ENCODE measurements around the gene LDLRAD4.

The LDLRAD4 gene

DNA sequence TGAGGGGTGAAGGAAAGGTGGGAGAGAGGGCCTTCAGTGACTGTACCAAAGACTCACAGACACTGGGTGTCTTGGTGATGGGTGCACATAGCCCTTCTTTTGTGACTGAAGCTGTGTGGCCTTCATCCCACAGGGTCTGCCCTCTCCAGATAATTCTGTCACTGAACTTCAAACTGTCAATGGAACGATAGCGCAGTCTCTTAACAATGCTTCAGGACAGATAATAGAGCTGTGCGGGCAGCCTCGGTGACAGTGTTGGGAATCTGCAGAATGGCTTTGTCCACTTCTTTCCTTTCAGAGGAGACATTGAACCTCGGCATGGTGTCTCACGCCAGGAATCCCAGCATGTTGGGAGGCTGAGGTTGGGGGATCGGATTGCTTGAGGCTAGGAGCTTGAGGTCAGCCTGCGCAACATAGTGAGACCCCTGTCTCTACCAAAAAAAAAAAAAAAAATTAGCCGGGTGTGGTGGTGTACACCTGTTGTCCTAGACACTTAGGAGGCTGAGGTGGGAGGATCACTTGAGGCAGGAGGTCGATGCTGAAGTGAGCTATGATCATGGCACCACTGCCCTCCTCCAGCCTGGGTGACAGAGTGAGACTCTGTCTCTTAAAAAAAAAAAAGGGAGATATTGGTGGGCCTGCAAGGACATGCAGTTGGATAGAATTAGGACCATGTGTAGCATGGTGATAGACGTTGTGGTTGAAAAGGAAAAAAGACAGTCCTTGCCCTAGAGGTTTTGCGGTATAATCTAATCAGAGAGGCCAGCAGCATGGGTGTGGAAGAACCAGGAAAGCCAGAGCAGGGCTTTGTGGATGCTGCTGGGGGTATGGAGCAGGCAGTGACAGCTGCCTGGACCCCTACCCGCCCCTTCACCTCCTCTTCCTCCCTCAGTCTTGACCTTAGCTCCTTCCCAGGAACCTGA, 91.4 kb downstream of the LDLRAD4 start:
- H3K9me3 ChIP-seq (ENCODE audit: low read depth, low read length): no peaks in the 10 kb centered on the region
- no peaks in the 10 kb centered on the region for H3K36me3 ChIP-seq (ENCODE audit: insufficient read depth, low read length)
- no peak overlapping the region for H3K9ac ChIP-seq (ENCODE audit: insufficient read length)
- H3K4me3 ChIP-seq: no peak overlapping the region
- TF ChIP-seq EZH2 (IDR thresholded peaks at IDR 0.05): no peak
- no peak overlapping the region for H3K27ac ChIP-seq
- no peak for DNase-seq (ENCODE audit: low read depth, low spot score)

DNA sequence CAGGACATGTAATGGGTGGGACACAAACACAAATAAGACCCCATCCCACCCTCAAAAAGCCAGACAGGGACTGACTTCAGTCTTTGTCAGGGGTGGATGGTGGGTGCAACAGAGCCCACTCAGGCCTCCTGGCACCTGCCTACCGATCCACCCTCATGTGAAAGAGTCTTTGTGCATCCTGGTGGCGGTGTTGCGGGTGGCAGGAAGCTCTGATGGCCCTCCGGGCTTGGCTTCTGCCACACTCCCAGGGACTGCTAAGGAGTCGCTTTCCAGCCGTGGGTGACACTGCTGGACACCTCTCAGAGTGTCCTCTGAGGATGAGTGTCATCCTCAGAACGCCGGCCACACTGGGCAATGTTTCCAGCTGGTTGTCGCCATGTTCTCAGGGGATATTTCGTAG, 92.6 kb downstream of the LDLRAD4 start:
- Histone ChIP-seq H3K4me3 (no peak overlapping the region), H3K27ac (no peak overlapping the region), H3K36me3 (ENCODE audit: insufficient read depth, low read length) (no peaks in the 10 kb centered on the region), H3K9ac (ENCODE audit: insufficient read length) (no peak overlapping the region), H3K9me3 (ENCODE audit: low read depth, low read length) (no peaks in the 10 kb centered on the region)
- TF ChIP-seq POLR2AphosphoS5 (IDR thresholded peaks at IDR 0.05; ENCODE audit: borderline replicate concordance, low read depth, low read length): no peak
- TF ChIP-seq FOXP2 (optimal IDR thresholded peaks at IDR 0.05; ENCODE audit: control extremely low read depth, extremely low read length, insufficient read depth): no peak
- TF ChIP-seq EZH2 (IDR thresholded peaks at IDR 0.05): no peak
- DNase-seq (ENCODE audit: low read depth, low spot score): no peak

DNA sequence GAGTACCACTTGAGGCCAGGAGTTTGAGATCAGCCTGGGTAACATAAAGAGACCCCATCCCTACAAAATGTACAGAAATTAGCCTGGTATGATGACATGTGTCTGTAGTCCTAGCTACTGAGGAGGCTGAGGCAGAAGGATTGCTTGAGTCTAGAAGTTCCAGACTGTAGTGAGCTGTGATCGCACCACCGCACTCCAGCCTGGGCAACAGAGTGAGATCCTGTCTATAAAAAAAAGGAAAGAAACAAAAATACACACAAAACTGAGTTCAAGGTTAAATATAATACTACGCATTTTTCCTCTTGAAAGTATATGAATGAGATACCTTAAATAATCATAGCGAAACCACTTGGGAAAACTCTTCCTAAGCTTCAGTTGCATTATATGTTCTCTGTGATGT, 94.0 kb downstream of the LDLRAD4 start:
- H3K36me3 ChIP-seq (ENCODE audit: insufficient read depth, low read length): no peaks in the 10 kb centered on the region
- no peak overlapping the region for H3K4me3 ChIP-seq
- no peak for DNase-seq (ENCODE audit: low read depth, low spot score)
- no peak overlapping the region for H3K27ac ChIP-seq
- TF ChIP-seq POLR2AphosphoS5 (IDR thresholded peaks at IDR 0.05; ENCODE audit: borderline replicate concordance, low read depth, low read length): no peak
- no peak for TF ChIP-seq FOXP2 (optimal IDR thresholded peaks at IDR 0.05; ENCODE audit: control extremely low read depth, extremely low read length, insufficient read depth)
- TF ChIP-seq EZH2 (IDR thresholded peaks at IDR 0.05): no peak
- no peak overlapping the region for H3K9ac ChIP-seq (ENCODE audit: insufficient read length)
- H3K9me3 ChIP-seq (ENCODE audit: low read depth, low read length): no peaks in the 10 kb centered on the region; the same call in 1 of the 2 replicates

DNA sequence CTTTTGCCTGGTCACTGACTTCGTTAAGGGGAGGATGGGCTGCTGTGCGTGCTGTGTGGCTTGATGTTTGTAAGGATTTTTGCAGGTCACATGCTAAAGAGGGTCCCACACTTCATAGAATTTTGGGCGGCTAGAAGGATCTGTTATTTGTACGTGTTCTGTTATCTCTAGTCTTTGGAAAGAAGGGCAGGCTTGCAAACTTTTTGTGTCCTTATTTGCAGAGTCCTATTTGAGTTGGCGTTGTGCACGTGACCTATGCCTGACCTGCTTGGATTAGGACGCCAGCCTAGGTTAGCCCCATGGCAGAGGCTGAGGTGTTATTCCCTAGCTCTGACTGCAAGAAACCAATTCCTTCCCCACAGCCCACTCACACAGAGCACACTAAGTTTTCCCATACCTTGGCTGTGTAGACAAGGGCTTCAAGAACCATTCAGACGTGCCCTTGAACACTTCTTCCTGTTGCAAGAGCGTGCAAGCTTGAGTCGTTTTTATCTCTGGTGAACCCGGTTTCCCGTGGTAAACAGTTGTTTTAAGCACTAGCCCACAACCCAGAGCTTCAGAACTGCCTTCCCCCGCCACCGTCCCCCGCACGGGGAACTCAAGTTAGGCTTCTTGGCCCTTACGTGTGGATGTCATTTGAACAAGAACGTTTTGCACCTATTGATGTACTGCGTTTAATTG, 94.6 kb downstream of the LDLRAD4 start:
- H3K4me3 ChIP-seq: no peak overlapping the region
- no peak for DNase-seq (ENCODE audit: low read depth, low spot score)
- H3K27ac ChIP-seq: no peak overlapping the region
- H3K36me3 ChIP-seq (ENCODE audit: insufficient read depth, low read length): no peaks in the 10 kb centered on the region
- TF ChIP-seq FOXP2 (optimal IDR thresholded peaks at IDR 0.05; ENCODE audit: control extremely low read depth, extremely low read length, insufficient read depth) (no peak), POLR2AphosphoS5 (IDR thresholded peaks at IDR 0.05; ENCODE audit: borderline replicate concordance, low read depth, low read length) (no peak), EZH2 (IDR thresholded peaks at IDR 0.05) (no peak)
- H3K9ac ChIP-seq (ENCODE audit: insufficient read length): no peak overlapping the region
- no peaks in the 10 kb centered on the region; the same call in 1 of the 2 replicates for H3K9me3 ChIP-seq (ENCODE audit: low read depth, low read length)

DNA sequence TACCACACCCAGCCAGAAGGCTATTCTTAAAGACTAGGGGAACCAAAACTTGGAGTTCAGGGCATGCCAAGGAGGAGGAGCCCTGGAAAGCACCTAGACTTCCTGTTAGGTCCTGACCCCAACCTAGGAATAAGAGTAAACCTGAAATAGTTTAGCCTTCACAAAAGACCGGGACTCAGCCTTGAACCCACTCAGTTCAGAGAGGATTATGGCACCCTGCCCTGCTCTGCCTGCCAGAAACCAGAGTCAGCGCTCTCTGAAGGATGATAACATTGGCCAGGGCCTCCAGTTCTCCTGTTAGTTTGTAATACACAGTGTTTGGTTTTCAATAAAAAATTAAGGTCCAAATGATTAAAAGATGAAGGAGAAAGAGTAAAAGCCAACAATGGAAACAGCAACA, 96.4 kb downstream of the LDLRAD4 start:
- DNase-seq (ENCODE audit: low read depth, low spot score): no peak
- no peak overlapping the region for H3K9ac ChIP-seq (ENCODE audit: insufficient read length)
- no peaks in the 10 kb centered on the region for H3K36me3 ChIP-seq (ENCODE audit: insufficient read depth, low read length)
- no peak overlapping the region for H3K4me3 ChIP-seq
- no peaks in the 10 kb centered on the region; the same call in 1 of the 2 replicates for H3K9me3 ChIP-seq (ENCODE audit: low read depth, low read length)
- no peak for TF ChIP-seq POLR2AphosphoS5 (IDR thresholded peaks at IDR 0.05; ENCODE audit: borderline replicate concordance, low read depth, low read length)
- no peak for TF ChIP-seq EZH2 (IDR thresholded peaks at IDR 0.05)
- TF ChIP-seq FOXP2 (optimal IDR thresholded peaks at IDR 0.05; ENCODE audit: control extremely low read depth, extremely low read length, insufficient read depth): no peak
- no peak overlapping the region for H3K27ac ChIP-seq

DNA sequence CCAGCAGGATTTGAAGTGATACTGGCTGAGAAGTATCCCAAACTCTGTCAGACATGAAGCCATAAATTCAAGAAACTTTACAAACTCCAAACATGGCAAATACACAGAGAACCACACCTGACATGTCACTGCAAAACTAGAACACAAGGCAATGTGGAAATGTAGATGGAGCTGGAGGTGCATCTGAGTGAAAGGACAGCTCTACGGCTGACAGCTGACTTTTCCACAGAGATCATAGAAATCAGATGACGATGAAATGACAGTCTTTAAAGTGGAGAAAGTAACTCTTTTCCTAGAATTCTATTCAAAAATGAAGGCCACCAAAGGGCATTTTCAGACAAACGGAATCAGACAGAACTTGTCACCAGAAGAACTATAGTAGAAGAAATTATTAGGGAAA, 97.5 kb downstream of the LDLRAD4 start:
- Histone ChIP-seq H3K36me3 (ENCODE audit: insufficient read depth, low read length) (no peaks in the 10 kb centered on the region), H3K27ac (no peak overlapping the region), H3K9me3 (ENCODE audit: low read depth, low read length) (no peaks in the 10 kb centered on the region; the same call in 1 of the 2 replicates), H3K9ac (ENCODE audit: insufficient read length) (no peak overlapping the region), H3K4me3 (no peak overlapping the region)
- DNase-seq (ENCODE audit: low read depth, low spot score): no peak
- TF ChIP-seq EZH2 (IDR thresholded peaks at IDR 0.05) (no peak), FOXP2 (optimal IDR thresholded peaks at IDR 0.05; ENCODE audit: control extremely low read depth, extremely low read length, insufficient read depth) (no peak), POLR2AphosphoS5 (IDR thresholded peaks at IDR 0.05; ENCODE audit: borderline replicate concordance, low read depth, low read length) (no peak)

DNA sequence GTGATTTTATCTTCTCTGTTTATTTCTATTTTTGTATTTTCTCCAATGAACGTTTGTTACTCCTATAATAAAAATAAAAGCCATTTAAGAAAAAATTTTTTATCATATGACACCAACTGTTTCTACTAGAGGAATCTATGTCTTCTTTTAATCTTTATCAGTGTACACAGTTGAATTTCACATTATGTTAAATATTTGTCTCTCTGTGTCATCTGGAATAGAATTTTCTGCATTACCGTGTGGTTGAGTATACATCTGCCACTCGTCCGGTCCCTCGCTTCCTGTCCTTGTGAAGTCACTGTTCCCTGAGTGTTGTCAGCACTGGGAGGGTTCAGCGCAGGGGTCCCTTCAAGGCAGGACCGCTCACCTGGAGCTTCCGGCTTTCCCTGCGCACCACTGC, 99.2 kb downstream of the LDLRAD4 start:
- no peak overlapping the region for H3K9ac ChIP-seq (ENCODE audit: insufficient read length)
- TF ChIP-seq EZH2 (IDR thresholded peaks at IDR 0.05): no peak
- no peak overlapping the region for H3K27ac ChIP-seq
- DNase-seq (ENCODE audit: low read depth, low spot score): no peak
- no peaks in the 10 kb centered on the region; the same call in 1 of the 2 replicates for H3K9me3 ChIP-seq (ENCODE audit: low read depth, low read length)
- H3K36me3 ChIP-seq (ENCODE audit: insufficient read depth, low read length): no peaks in the 10 kb centered on the region
- no peak overlapping the region for H3K4me3 ChIP-seq

DNA sequence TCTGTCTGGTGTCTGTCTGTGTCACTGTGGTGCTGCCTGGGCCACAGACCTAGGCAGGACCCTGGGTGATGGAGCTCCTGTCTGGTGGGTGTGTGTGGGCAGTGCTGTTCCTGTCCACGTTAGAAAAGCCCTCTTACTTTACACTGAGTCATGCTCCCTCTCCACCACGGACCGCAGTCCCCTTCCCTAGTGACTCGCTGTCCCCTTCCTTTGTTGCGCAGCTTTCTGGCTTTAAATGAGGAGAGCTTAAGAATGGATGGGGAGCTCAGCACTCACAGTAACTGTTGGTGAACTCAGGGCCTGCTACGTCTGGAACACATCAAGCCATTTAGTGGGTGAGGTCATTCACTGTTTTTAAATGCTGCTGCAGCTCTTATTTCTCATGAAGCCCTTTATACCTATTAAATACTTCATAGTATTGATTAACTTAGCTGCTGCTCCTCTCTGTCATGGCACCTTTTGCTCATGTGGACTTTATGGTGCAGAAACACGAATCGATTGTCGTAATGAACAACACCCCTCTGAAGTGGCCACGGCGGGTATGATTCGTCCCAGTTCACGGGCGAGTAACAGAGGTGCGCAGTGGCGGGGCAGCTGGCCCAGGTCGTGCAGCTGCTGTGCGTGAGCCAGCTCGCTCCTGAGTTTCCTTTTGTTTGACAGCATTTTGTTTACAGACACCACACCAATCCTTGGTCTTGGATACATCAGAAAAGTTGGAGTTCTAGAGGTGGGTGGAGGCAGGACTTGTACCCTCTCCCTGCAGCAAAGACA, 100.4 kb downstream of the LDLRAD4 start:
- Histone ChIP-seq H3K4me3 (no peak overlapping the region), H3K27ac (no peak overlapping the region), H3K9me3 (ENCODE audit: low read depth, low read length) (no peaks in the 10 kb centered on the region; the same call in 1 of the 2 replicates), H3K36me3 (ENCODE audit: insufficient read depth, low read length) (no peaks in the 10 kb centered on the region), H3K9ac (ENCODE audit: insufficient read length) (no peak overlapping the region)
- TF ChIP-seq POLR2AphosphoS5 (IDR thresholded peaks at IDR 0.05; ENCODE audit: borderline replicate concordance, low read depth, low read length) (no peak), FOXP2 (optimal IDR thresholded peaks at IDR 0.05; ENCODE audit: control extremely low read depth, extremely low read length, insufficient read depth) (no peak), EZH2 (IDR thresholded peaks at IDR 0.05) (no peak)
- no peak for DNase-seq (ENCODE audit: low read depth, low spot score)

Data from SK-N-MC (cell line).